A549 (cell line): ENCODE data around the gene CCDC169. TPM values are rescaled to one million over a fixed set of nuclear protein-coding genes. Genes with fewer than 3 reads are reported as not detected.

Source experiments
- ATAC-seq, 2 experiments: fragments of 200-7000 bp in 1 of 2; fragments of >200 bp in 1 of 2; cut with Nextera tagmentation in 1 of 2; cut with Tn5 transposase in 1 of 2; 3 replicates each; pipeline versions ENCODE4 v1.8.0 to v1.9.1; 2018 to 2020; ENCODE audit warnings: mild to moderate bottlenecking in 1 of 2, moderate library complexity in 1 of 2
- CTCF ChIA-PET: fragments of 300-600 bp; sonication (Branson Sonifier 250); formaldehyde crosslinking; extraction: SDS; loops from one replicate; lab custom pipeline; 2021; ENCODE audit warnings: antibody characterized with exemption, inconsistent platforms; lab: Yijun Ruan, JAX
- POLR2A ChIA-PET: fragments of 350-600 bp; formaldehyde crosslinking; extraction: SDS; loops from one replicate; lab custom pipeline; 2021; ENCODE audit warnings: antibody characterized with exemption, inconsistent platforms; lab: Yijun Ruan, JAX
- DNase-seq, 2 experiments: peaks; one replicate each; pipeline versions ENCODE4 v3.0.0 to v3.0.0-alpha.2; 2011 to 2016; ENCODE audit warnings: low read depth in 1 of 2, low spot score in 1 of 2
- FAIRE-seq: peaks from 2 replicates; lab custom pipeline; 2011; peaks lifted over from hg19 to GRCh38; lab: Jason Lieb, UNC
- H3K27ac ChIP-seq, 2 experiments: fragments of >200 bp; sonication (Bioruptor Twin); formaldehyde crosslinking; 3 replicates each; pipeline ENCODE4 v1.5.1; 2016 to 2017
- H3K4me1 ChIP-seq: fragments of >200 bp; sonication (Bioruptor Twin); formaldehyde crosslinking; 3 replicates; pipeline ENCODE4 v1.6.1; 2016
- H3K4me2 ChIP-seq: fragments of >200 bp; sonication (Bioruptor Twin); formaldehyde crosslinking; 3 replicates; pipeline ENCODE4 v1.6.1; 2016
- H3K4me3 ChIP-seq: fragments of >200 bp; sonication (Bioruptor Twin); formaldehyde crosslinking; 3 replicates; pipeline ENCODE4 v1.5.1; 2016
- H3K9me3 ChIP-seq: fragments of >200 bp; sonication (Bioruptor Twin); formaldehyde crosslinking; 3 replicates; pipeline ENCODE4 v1.6.1; 2016
- BHLHE40 ChIP-seq: IDR thresholded peaks from 2 replicates; pipeline ENCODE4 v1.6.1; 2012; ENCODE audit warnings: low read depth, low read length, inconsistent platforms
- CEBPB ChIP-seq, 2 experiments: fragments of >200 bp in 1 of 2; sonication (Bioruptor Twin) in 1 of 2; formaldehyde crosslinking in 1 of 2; IDR thresholded peaks; 2 replicates each; pipeline ENCODE4 v1.6.1; 2012 to 2016
- CHD4 ChIP-seq: fragments of 200-600 bp; sonication (generic); IDR thresholded peaks from 2 replicates; pipeline ENCODE4 v1.6.1; 2016; ENCODE audit warnings: antibody characterized with exemption, mild to moderate bottlenecking, borderline replicate concordance
- EHF ChIP-seq: fragments of 250-450 bp; sonication (Bioruptor Pico); IDR thresholded peaks from 2 replicates; pipeline ENCODE4 v1.5.0; 2020; ENCODE audit warnings: mild to moderate bottlenecking
- ESRRA ChIP-seq: fragments of 150-350 bp; IDR thresholded peaks from 2 replicates; pipeline ENCODE4 v1.6.1; 2014; ENCODE audit warnings: mild to moderate bottlenecking, low read length, borderline replicate concordance
- FOSL2 ChIP-seq, 2 experiments: fragments of 450-650 bp in 1 of 2; fragments of >200 bp in 1 of 2; sonication (Bioruptor Twin) in 1 of 2; formaldehyde crosslinking; IDR thresholded peaks; 2 replicates each; pipeline versions ENCODE4 v1.5.0 to v1.6.1; 2016 to 2020; ENCODE audit warnings: mild to moderate bottlenecking in 1 of 2, moderate library complexity in 1 of 2
- HOXB13 ChIP-seq: fragments of 250-450 bp; sonication (Bioruptor Pico); IDR thresholded peaks from 2 replicates; pipeline ENCODE4 v1.5.0; 2020; ENCODE audit warnings: low read depth, mild to moderate bottlenecking, moderate library complexity
- KDM5A ChIP-seq: fragments of 200-600 bp; sonication (generic); IDR thresholded peaks from 2 replicates; pipeline ENCODE4 v1.6.1; 2016; ENCODE audit warnings: antibody characterized with exemption, mild to moderate bottlenecking
- MAFK ChIP-seq: fragments of 450-650 bp; IDR thresholded peaks from 2 replicates; pipeline ENCODE4 v1.6.1; 2014; ENCODE audit not compliant: partially characterized antibody
- MAX ChIP-seq: IDR thresholded peaks from 2 replicates; pipeline ENCODE4 v1.6.1; 2012
- MAZ ChIP-seq: fragments of 150-350 bp; IDR thresholded peaks from 2 replicates; pipeline ENCODE4 v1.6.1; 2014; ENCODE audit warnings: antibody characterized with exemption, low read depth, low read length, borderline replicate concordance
- MYC ChIP-seq: IDR thresholded peaks from 2 replicates; pipeline ENCODE4 v1.6.1; 2012; ENCODE audit warnings: mild to moderate bottlenecking, inconsistent platforms, low read length, improper control_type of control experiment, borderline replicate concordance
- NR3C1 ChIP-seq: fragments of >200 bp; sonication (Bioruptor Twin); formaldehyde crosslinking; IDR thresholded peaks from 3 replicates; pipeline ENCODE4 v1.6.1; 2017
- PHF8 ChIP-seq: fragments of 200-600 bp; sonication (generic); IDR thresholded peaks from 2 replicates; pipeline ENCODE4 v1.6.1; 2016; ENCODE audit warnings: low read depth, mild to moderate bottlenecking, antibody characterized with exemption, moderate library complexity, borderline replicate concordance
- POLR2A ChIP-seq: IDR thresholded peaks from 2 replicates; pipeline ENCODE4 v1.6.1; 2012; ENCODE audit warnings: mild to moderate bottlenecking, low read length
- RAD21 ChIP-seq, 2 experiments: fragments of >200 bp in 1 of 2; sonication (Bioruptor Twin) in 1 of 2; formaldehyde crosslinking in 1 of 2; IDR thresholded peaks in 1 of 2; conservative IDR thresholded peaks in 1 of 2; 2 replicates in 1 of 2; 3 replicates in 1 of 2; pipeline ENCODE4 v1.6.1; 2012 to 2018; ENCODE audit warnings: inconsistent platforms in 1 of 2
- RARB ChIP-seq: fragments of 250-450 bp; sonication (Bioruptor Pico); IDR thresholded peaks from 2 replicates; pipeline ENCODE4 v1.8.0; 2021; ENCODE audit warnings: mild to moderate bottlenecking, moderate library complexity
- RFX5 ChIP-seq: fragments of 450-650 bp; IDR thresholded peaks from 2 replicates; pipeline ENCODE4 v1.7.1; 2014; ENCODE audit warnings: antibody characterized with exemption, mild to moderate bottlenecking, moderate library complexity
- SMC3 ChIP-seq: fragments of >200 bp; sonication (Bioruptor Twin); formaldehyde crosslinking; IDR thresholded peaks from 3 replicates; pipeline ENCODE4 v1.6.1; 2018; ENCODE audit warnings: inconsistent platforms
- SREBF2 ChIP-seq: fragments of 450-650 bp; IDR thresholded peaks from 2 replicates; pipeline ENCODE4 v1.6.1; 2014; ENCODE audit warnings: mild to moderate bottlenecking, moderate library complexity
- TP53 ChIP-seq: fragments of 250-450 bp; sonication (Bioruptor Pico); IDR thresholded peaks from 2 replicates; pipeline ENCODE4 v1.5.0; 2021; ENCODE audit warnings: mild to moderate bottlenecking, moderate library complexity
- WGBS: methylation state at CpG from one replicate; pipeline ENCODE4 v1.1.6; 2017; ENCODE audit errors: missing lambda C conversion rate; 5-methylcytosine and 5-hydroxymethylcytosine counted together
- polyA plus RNA-seq, 4 experiments: library from polyadenylated mRNA; depleted of rRNA in 3 of 4; stranded (reverse); fragments of >200 nt; fragmentation: RNase III in 1 of 4; extraction: RNeasy Plus Mini Kit Qiagen cat#74134 plus additional on column Dnase treatment in 1 of 4; gene quantifications; 2 replicates in 3 of 4; 3 replicates in 1 of 4; pipeline ENCODE4 v1.2.3, GENCODE V29; 2011 to 2017
- small RNA-seq, 6 experiments: library from RNA; depleted of rRNA; stranded (forward); fragments of <200 nt; gene quantifications; one replicate each; pipeline ENCODE3, GENCODE V24; 2012
- TF ChIP-seq, protein P1 (sequence below): fragments of >200 bp; sonication (Bioruptor Twin); formaldehyde crosslinking; IDR thresholded peaks from 3 replicates; pipeline ENCODE4 v1.5.1; 2016
- TF ChIP-seq, protein P2 (sequence below): fragments of >200 bp; sonication (Bioruptor Twin); formaldehyde crosslinking; IDR thresholded peaks from 3 replicates; pipeline ENCODE4 v1.6.1; 2016

The CCDC169 gene
- polyA plus RNA-seq, 2 of the 4 experiments (the other 2 are of a cell fraction): 1.3 to 2.0 TPM

GRCh38 chr13:36188441-36188840, 109.2 kb downstream of the CCDC169 start:
- H3K9me3 ChIP-seq: no peaks in the 10 kb centered on the region
- POLR2A ChIA-PET: no interaction called here
- DNase-seq: no peak
- ATAC-seq: no peak
- no peak for FAIRE-seq
- no peaks in the 10 kb centered on the region for H3K4me1 ChIP-seq
- TF ChIP-seq BHLHE40 (no peak), KDM5A (no peak), MAX (no peak), RAD21 (conservative IDR thresholded peaks at IDR 0.05 in 1 of 2, IDR thresholded peaks at IDR 0.05 in 1 of 2) (no peak), ESRRA (no peak), POLR2A (no peak), SMC3 (no peak), CHD4 (no peak), MAZ (no peak)
- TF ChIP-seq, protein P1, sequence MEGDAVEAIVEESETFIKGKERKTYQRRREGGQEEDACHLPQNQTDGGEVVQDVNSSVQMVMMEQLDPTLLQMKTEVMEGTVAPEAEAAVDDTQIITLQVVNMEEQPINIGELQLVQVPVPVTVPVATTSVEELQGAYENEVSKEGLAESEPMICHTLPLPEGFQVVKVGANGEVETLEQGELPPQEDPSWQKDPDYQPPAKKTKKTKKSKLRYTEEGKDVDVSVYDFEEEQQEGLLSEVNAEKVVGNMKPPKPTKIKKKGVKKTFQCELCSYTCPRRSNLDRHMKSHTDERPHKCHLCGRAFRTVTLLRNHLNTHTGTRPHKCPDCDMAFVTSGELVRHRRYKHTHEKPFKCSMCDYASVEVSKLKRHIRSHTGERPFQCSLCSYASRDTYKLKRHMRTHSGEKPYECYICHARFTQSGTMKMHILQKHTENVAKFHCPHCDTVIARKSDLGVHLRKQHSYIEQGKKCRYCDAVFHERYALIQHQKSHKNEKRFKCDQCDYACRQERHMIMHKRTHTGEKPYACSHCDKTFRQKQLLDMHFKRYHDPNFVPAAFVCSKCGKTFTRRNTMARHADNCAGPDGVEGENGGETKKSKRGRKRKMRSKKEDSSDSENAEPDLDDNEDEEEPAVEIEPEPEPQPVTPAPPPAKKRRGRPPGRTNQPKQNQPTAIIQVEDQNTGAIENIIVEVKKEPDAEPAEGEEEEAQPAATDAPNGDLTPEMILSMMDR: no peak
- H3K4me3 ChIP-seq: no peak overlapping the region
- no peak overlapping the region for H3K4me2 ChIP-seq
- H3K27ac ChIP-seq: no peak overlapping the region
- CTCF ChIA-PET: no interaction called here
- WGBS: 0% methylated on average over 1 of the region's 1 CpG

GRCh38 chr13:36183901-36184300, 113.7 kb downstream of the CCDC169 start:
- H3K4me1 ChIP-seq: no peaks in the 10 kb centered on the region
- H3K4me3 ChIP-seq: no peak overlapping the region
- FAIRE-seq (no peak), DNase-seq (no peak), ATAC-seq (no peak)
- ChIA-PET POLR2A (no interaction called here), CTCF (no interaction called here)
- no peaks in the 10 kb centered on the region for H3K9me3 ChIP-seq
- H3K27ac ChIP-seq: no peak overlapping the region
- H3K4me2 ChIP-seq: no peak overlapping the region
- TF ChIP-seq NR3C1 (no peak), MAFK (no peak), MYC (no peak), PHF8 (no peak), MAZ (no peak), HOXB13 (no peak), EHF (CRISPR knock-in tag) (no peak), RFX5 (no peak), RARB (CRISPR knock-in tag) (no peak), TP53 (CRISPR knock-in tag) (no peak), RAD21 (conservative IDR thresholded peaks at IDR 0.05 in 1 of 2, IDR thresholded peaks at IDR 0.05 in 1 of 2) (no peak), CEBPB (IDR thresholded peaks at IDR 0.05) (no peak), FOSL2 (IDR thresholded peaks at IDR 0.05) (no peak), FOSL2 (CRISPR knock-in tag; IDR thresholded peaks at IDR 0.05) (no peak), SREBF2 (no peak)
- TF ChIP-seq, protein P1: no peak
- TF ChIP-seq, protein P2, sequence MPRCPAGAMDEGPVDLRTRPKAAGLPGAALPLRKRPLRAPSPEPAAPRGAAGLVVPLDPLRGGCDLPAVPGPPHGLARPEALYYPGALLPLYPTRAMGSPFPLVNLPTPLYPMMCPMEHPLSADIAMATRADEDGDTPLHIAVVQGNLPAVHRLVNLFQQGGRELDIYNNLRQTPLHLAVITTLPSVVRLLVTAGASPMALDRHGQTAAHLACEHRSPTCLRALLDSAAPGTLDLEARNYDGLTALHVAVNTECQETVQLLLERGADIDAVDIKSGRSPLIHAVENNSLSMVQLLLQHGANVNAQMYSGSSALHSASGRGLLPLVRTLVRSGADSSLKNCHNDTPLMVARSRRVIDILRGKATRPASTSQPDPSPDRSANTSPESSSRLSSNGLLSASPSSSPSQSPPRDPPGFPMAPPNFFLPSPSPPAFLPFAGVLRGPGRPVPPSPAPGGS: no peak

Small RNA genes within 50 kb of the gene (small RNA-seq; reads per million reads assigned to genes)
- gene RNU6-71P: 0 reads per million in 6 experiments

Other genes with a start within 250 kb of the CCDC169 start
- 0.08 and 0.13 TPM in 2 replicates for gene DCLK1, start 166.4 kb downstream of the CCDC169 start, polyA plus RNA-seq (2011; rRNA removed)
- gene DCLK1, start 166.4 kb downstream of the CCDC169 start, polyA plus RNA-seq (2017; fragmentation: RNase III; extraction: RNeasy Plus Mini Kit Qiagen cat#74134 plus additional on column Dnase treatment): 0.20 to 0.25 TPM (median 0.21 TPM) in 3 replicates
- 0.14 and 0.15 TPM in 2 replicates for gene SOHLH2, start 83.3 kb downstream of the CCDC169 start, polyA plus RNA-seq (2011; rRNA removed)
- 0.04 TPM in 1 of 3 replicates, not detected in the others for gene SOHLH2, start 83.3 kb downstream of the CCDC169 start, polyA plus RNA-seq (2017; fragmentation: RNase III; extraction: RNeasy Plus Mini Kit Qiagen cat#74134 plus additional on column Dnase treatment)
- gene SPART, start 48.6 kb upstream of the CCDC169 start, polyA plus RNA-seq (2011; rRNA removed): 36.8 and 37.0 TPM in 2 replicates
- 33.9 to 40.2 TPM (median 34.3 TPM) in 3 replicates for gene SPART, start 48.6 kb upstream of the CCDC169 start, polyA plus RNA-seq (2017; fragmentation: RNase III; extraction: RNeasy Plus Mini Kit Qiagen cat#74134 plus additional on column Dnase treatment)
- gene CCNA1, start 134.7 kb upstream of the CCDC169 start, polyA plus RNA-seq (2011; rRNA removed): 0.21 TPM in 2 replicates
- gene CCNA1, start 134.7 kb upstream of the CCDC169 start, polyA plus RNA-seq (2017; fragmentation: RNase III; extraction: RNeasy Plus Mini Kit Qiagen cat#74134 plus additional on column Dnase treatment): 0.05 TPM in 1 of 3 replicates, not detected in the others